Measurements from ENCODE around the gene KCTD7. TPM values are rescaled to one million over a fixed set of nuclear protein-coding genes. Genes with fewer than 3 reads are reported as not detected.
A peak's percentile ranks its signal among the peaks of the same experiment; 100 is the strongest.
"Not testable (repeated sequence)": the region's sequence is repeated elsewhere in the genome, so short reads cannot be mapped to it uniquely, and the experiment has no call there.

Gene KCTD7
- total and polyA plus RNA-seq, 2 donors (not counting 1 experiment from before 2014, with no cell fraction given) = 15.2 to 17.4 TPM

GRCh38 chr7:66683770-66684123 lies 55.1 kb downstream of the KCTD7 start:
- Histone ChIP-seq H3K79me2 (ENCODE audit: control insufficient read depth, insufficient read depth, low read length) (peaks cover 66% of the 10 kb centered on the region), H2AFZ (ENCODE audit: low read length) (no peak overlapping the region), H3K4me3 (replicated peaks in 1 of 4; ENCODE audit: control extremely low read depth in 1 of 4, insufficient read depth in 1 of 4, low read depth in 3 of 4, low read length in 4 of 4) (peak overlapping the region in 1 of 4 experiments; percentile 89), H3K4me1 (ENCODE audit: control insufficient read depth, extremely low read depth, insufficient read depth, low read length) (no peaks in the 10 kb centered on the region), H3K9ac (ENCODE audit: insufficient read depth, low read length) (no peak overlapping the region), H3K4me2 (ENCODE audit: extremely low read depth, insufficient read depth, low read length) (peak overlapping the region; percentile 45), H3K27ac (ENCODE audit: insufficient read depth, low read length) (no peak overlapping the region), H3K36me3 (ENCODE audit: control insufficient read depth, insufficient read depth, low read length) (no peaks in the 10 kb centered on the region), H3K27me3 (ENCODE audit: control insufficient read depth, insufficient read depth, low read length) (no peaks in the 10 kb centered on the region), H4K20me1 (ENCODE audit: control insufficient read depth, extremely low read depth, insufficient read depth, low read length) (no peaks in the 10 kb centered on the region), H3K9me3 (ENCODE audit: control insufficient read depth, insufficient read depth, low read depth, low read length) (no peaks in the 10 kb centered on the region)
- DNase-seq (ENCODE audit: low read depth in 2 of 2) = peak in 1 of 2 donors; percentile 14
- TF ChIP-seq CTCF (conservative IDR thresholded peaks at IDR 0.05 in 1 of 2, IDR thresholded peaks at IDR 0.05 in 1 of 2; ENCODE audit: low read depth in 1 of 2, low read length in 2 of 2) (no peak), EZH2 (IDR thresholded peaks at IDR 0.05; ENCODE audit: low read length, missing control alignments) (no peak)

- H4K20me1 ChIP-seq (ENCODE audit: control insufficient read depth, extremely low read depth, insufficient read depth, low read length); H3K4me1 ChIP-seq (ENCODE audit: control insufficient read depth, extremely low read depth, insufficient read depth, low read length); DNase-seq (ENCODE audit: low read depth in 2 of 2); H3K4me3 ChIP-seq (replicated peaks in 1 of 4; ENCODE audit: control extremely low read depth in 1 of 4, insufficient read depth in 1 of 4, low read depth in 3 of 4, low read length in 4 of 4); H3K27me3 ChIP-seq (ENCODE audit: control insufficient read depth, insufficient read depth, low read length); H3K27ac ChIP-seq (ENCODE audit: insufficient read depth, low read length); H3K9me3 ChIP-seq (ENCODE audit: control insufficient read depth, insufficient read depth, low read depth, low read length); H3K4me2 ChIP-seq (ENCODE audit: extremely low read depth, insufficient read depth, low read length); H3K9ac ChIP-seq (ENCODE audit: insufficient read depth, low read length); H3K36me3 ChIP-seq (ENCODE audit: control insufficient read depth, insufficient read depth, low read length); H2AFZ ChIP-seq (ENCODE audit: low read length): not testable (repeated sequence)
- H3K79me2 ChIP-seq (ENCODE audit: control insufficient read depth, insufficient read depth, low read length) = peaks cover 59% of the 10 kb centered on the region
These were observed 57.0 kb downstream of the KCTD7 start for GRCh38 chr7:66685663-66686062.

GRCh38 chr7:66687186-66687585 lies 58.5 kb downstream of the KCTD7 start:
- Histone ChIP-seq H3K4me1 (ENCODE audit: control insufficient read depth, extremely low read depth, insufficient read depth, low read length) (no peaks in the 10 kb centered on the region), H3K9ac (ENCODE audit: insufficient read depth, low read length) (no peak overlapping the region), H3K79me2 (ENCODE audit: control insufficient read depth, insufficient read depth, low read length) (peaks cover 55% of the 10 kb centered on the region), H3K4me3 (replicated peaks in 1 of 4; ENCODE audit: control extremely low read depth in 1 of 4, insufficient read depth in 1 of 4, low read depth in 3 of 4, low read length in 4 of 4) (no peak overlapping the region), H3K27me3 (ENCODE audit: control insufficient read depth, insufficient read depth, low read length) (no peaks in the 10 kb centered on the region), H3K27ac (ENCODE audit: insufficient read depth, low read length) (no peak overlapping the region), H3K36me3 (ENCODE audit: control insufficient read depth, insufficient read depth, low read length) (no peaks in the 10 kb centered on the region), H3K4me2 (ENCODE audit: extremely low read depth, insufficient read depth, low read length) (no peak overlapping the region), H4K20me1 (ENCODE audit: control insufficient read depth, extremely low read depth, insufficient read depth, low read length) (no peaks in the 10 kb centered on the region), H2AFZ (ENCODE audit: low read length) (no peak overlapping the region), H3K9me3 (ENCODE audit: control insufficient read depth, insufficient read depth, low read depth, low read length) (no peaks in the 10 kb centered on the region)
- TF ChIP-seq EZH2 (IDR thresholded peaks at IDR 0.05; ENCODE audit: low read length, missing control alignments) (no peak), CTCF (conservative IDR thresholded peaks at IDR 0.05 in 1 of 2, IDR thresholded peaks at IDR 0.05 in 1 of 2; ENCODE audit: low read depth in 1 of 2, low read length in 2 of 2) (no peak)
- DNase-seq (ENCODE audit: low read depth in 2 of 2) = no peak

- H3K79me2 ChIP-seq (ENCODE audit: control insufficient read depth, insufficient read depth, low read length) = peaks cover 50% of the 10 kb centered on the region
- H3K4me1 ChIP-seq (ENCODE audit: control insufficient read depth, extremely low read depth, insufficient read depth, low read length); H3K4me2 ChIP-seq (ENCODE audit: extremely low read depth, insufficient read depth, low read length); H2AFZ ChIP-seq (ENCODE audit: low read length); DNase-seq (ENCODE audit: low read depth in 2 of 2); H3K36me3 ChIP-seq (ENCODE audit: control insufficient read depth, insufficient read depth, low read length); H3K27me3 ChIP-seq (ENCODE audit: control insufficient read depth, insufficient read depth, low read length); H3K9ac ChIP-seq (ENCODE audit: insufficient read depth, low read length); H3K27ac ChIP-seq (ENCODE audit: insufficient read depth, low read length); H4K20me1 ChIP-seq (ENCODE audit: control insufficient read depth, extremely low read depth, insufficient read depth, low read length); H3K9me3 ChIP-seq (ENCODE audit: control insufficient read depth, insufficient read depth, low read depth, low read length); H3K4me3 ChIP-seq (replicated peaks in 1 of 4; ENCODE audit: control extremely low read depth in 1 of 4, insufficient read depth in 1 of 4, low read depth in 3 of 4, low read length in 4 of 4): not testable (repeated sequence)
These were observed 59.0 kb downstream of the KCTD7 start for GRCh38 chr7:66687672-66688071.
